Melanocyte of skin (primary cell): ENCODE measurements around the gene RNF112. TPM values are rescaled to one million over a fixed set of nuclear protein-coding genes. Genes with fewer than 3 reads are reported as not detected.

Experiments
- small RNA-seq, 2 donors: library from RNA; depleted of rRNA; stranded (forward); fragments of <200 nt; gene quantifications; one replicate each; pipeline ENCODE3, GENCODE V24; 2012
- total RNA-seq, 2 donors: library from RNA; depleted of rRNA; stranded (reverse); fragments of >200 nt; gene quantifications; 2 replicates each; pipeline ENCODE4 v1.2.3, GENCODE V29; 2012

Gene RNF112
- under 1 TPM in 1 of 2 donors, not detected in 1; under 0.01 TPM for total RNA-seq

GRCh38 chr17:19410875-19411620 lies at the start of gene RNF112:
RNF112 (plus strand) TSS chr17:19411232; CDS start chr17:19411409, 177 bp downstream.

GRCh38 chr17:19362277-19363113 lies 48.5 kb upstream of the RNF112 start, which contains the start of gene B9D1:
B9D1 (minus strand) TSS chr17:19362723; CDS start chr17:19362569, 154 bp downstream.

GRCh38 chr17:19378416-19379360 lies 32.3 kb upstream of the RNF112 start, which contains the start of gene MAPK7:
MAPK7 (plus strand) TSS chr17:19378498; CDS start chr17:19378901, 403 bp downstream.

GRCh38 chr17:19386974-19387920 lies 23.8 kb upstream of the RNF112 start, which contains the start of gene MFAP4:
MFAP4 (minus strand) TSS chr17:19387190; CDS start chr17:19387155, 35 bp downstream.

Small RNA genes within 50 kb of the gene (small RNA-seq; reads per million reads assigned to genes)
- gene RF00537: 0 reads per million in 2 donors

Other genes with a start within 250 kb of the RNF112 start
- 10 to 100 TPM; 18.3 to 18.6 TPM for gene EPN2, start 173.9 kb upstream of the RNF112 start, total RNA-seq
- 10 to 100 TPM; 18.9 to 20.0 TPM for gene B9D1, start 48.5 kb upstream of the RNF112 start, total RNA-seq
- 10 to 100 TPM in 1 of 2 donors, 1 to 10 TPM in 1; 9.7 to 11.0 TPM for gene MAPK7, start 32.7 kb upstream of the RNF112 start, total RNA-seq
- not detected for gene MFAP4, start 24.0 kb upstream of the RNF112 start, total RNA-seq
- gene SLC47A1, start 122.6 kb downstream of the RNF112 start, total RNA-seq: 10 to 100 TPM in 1 of 2 donors, 1 to 10 TPM in 1; 9.3 to 11.3 TPM
- 10 to 100 TPM; 60.9 to 78.1 TPM for gene ALDH3A2, start 237.5 kb downstream of the RNF112 start, total RNA-seq